Trophoblast cell (in vitro differentiated cells and primary cell): ENCODE measurements around the gene PPP2R2D.

Source experiments
- DNase-seq, 2 donors: peaks; one replicate each; pipeline ENCODE4 v3.0.0-alpha.2; 2016
- H2AFZ ChIP-seq: 2 replicates; pipeline ENCODE4 v1.6.1; 2013; ENCODE audit warnings: low read length, moderate library complexity, mild to moderate bottlenecking; ENCODE audit not compliant: insufficient read depth, poor library complexity
- H2AK5ac ChIP-seq: 2 replicates; pipeline ENCODE4 v1.6.1; 2013; ENCODE audit warnings: mild to moderate bottlenecking, low read length
- H2BK120ac ChIP-seq: 2 replicates; pipeline ENCODE4 v1.6.1; 2013; ENCODE audit warnings: low read length, mild to moderate bottlenecking, moderate library complexity; ENCODE audit not compliant: insufficient read depth, poor library complexity
- H2BK12ac ChIP-seq: 2 replicates; pipeline ENCODE4 v1.6.1; 2013; ENCODE audit warnings: mild to moderate bottlenecking, low read length, moderate library complexity
- H2BK5ac ChIP-seq: 2 replicates; pipeline ENCODE4 v1.6.1; 2013; ENCODE audit warnings: low read length, low read depth, moderate library complexity, mild to moderate bottlenecking; ENCODE audit not compliant: poor library complexity
- H3K14ac ChIP-seq: 2 replicates; pipeline ENCODE4 v1.6.1; 2013; ENCODE audit warnings: mild to moderate bottlenecking, low read length
- H3K18ac ChIP-seq: 2 replicates; pipeline ENCODE4 v1.6.1; 2013; ENCODE audit warnings: mild to moderate bottlenecking, low read length
- H3K23ac ChIP-seq: 2 replicates; pipeline ENCODE4 v1.6.1; 2013; ENCODE audit warnings: low read length
- H3K27ac ChIP-seq: 2 replicates; pipeline ENCODE4 v1.5.1; 2013; ENCODE audit warnings: low read depth, mild to moderate bottlenecking, inconsistent platforms, low read length, moderate library complexity
- H3K27me3 ChIP-seq: 2 replicates; pipeline ENCODE4 v1.6.1; 2013; ENCODE audit warnings: inconsistent platforms, mild to moderate bottlenecking, low read length, moderate library complexity; ENCODE audit not compliant: insufficient read depth
- H3K36me3 ChIP-seq, 2 experiments: 1 replicate in 1 of 2; 2 replicates in 1 of 2; pipeline ENCODE4 v1.6.1; 2013; ENCODE audit warnings: low read length in 2 of 2, mild to moderate bottlenecking in 2 of 2, moderate library complexity in 1 of 2; ENCODE audit not compliant: insufficient read depth in 2 of 2, control insufficient read depth in 1 of 2
- H3K4ac ChIP-seq: 2 replicates; pipeline ENCODE4 v1.6.1; 2013; ENCODE audit warnings: low read depth, mild to moderate bottlenecking, low read length, moderate library complexity
- H3K4me1 ChIP-seq, 2 experiments: 1 replicate in 1 of 2; 2 replicates in 1 of 2; pipeline ENCODE4 v1.6.1; 2013; ENCODE audit warnings: low read length in 2 of 2, mild to moderate bottlenecking in 2 of 2, moderate library complexity in 1 of 2; ENCODE audit not compliant: insufficient read depth in 2 of 2, control insufficient read depth in 1 of 2
- H3K4me2 ChIP-seq: 2 replicates; pipeline ENCODE4 v1.6.1; 2013; ENCODE audit warnings: inconsistent platforms, mild to moderate bottlenecking, low read length, moderate library complexity
- H3K4me3 ChIP-seq: 2 replicates; pipeline ENCODE4 v1.5.1; 2013; ENCODE audit warnings: mild to moderate bottlenecking, low read depth, low read length, inconsistent platforms
- H3K79me1 ChIP-seq: one replicate; pipeline ENCODE4 v1.6.1; 2013; ENCODE audit warnings: low read length
- H3K79me2 ChIP-seq: 2 replicates; pipeline ENCODE4 v1.6.1; 2013; ENCODE audit warnings: low read length, mild to moderate bottlenecking; ENCODE audit not compliant: control insufficient read depth, insufficient read depth, poor library complexity
- H3K9ac ChIP-seq: 2 replicates; pipeline ENCODE4 v1.6.1; 2013; ENCODE audit warnings: mild to moderate bottlenecking, low read length
- H3K9me3 ChIP-seq: 2 replicates; pipeline ENCODE4 v1.6.1; 2013; ENCODE audit warnings: low read depth, mild to moderate bottlenecking, control low read depth, inconsistent platforms, low read length; ENCODE audit not compliant: insufficient read depth
- H4K12ac ChIP-seq: 2 replicates; pipeline ENCODE4 v1.6.1; 2013; ENCODE audit warnings: low read depth, mild to moderate bottlenecking, low read length, moderate library complexity
- H4K8ac ChIP-seq: 2 replicates; pipeline ENCODE4 v1.6.1; 2013; ENCODE audit warnings: low read depth, mild to moderate bottlenecking, low read length, moderate library complexity
- H4K91ac ChIP-seq: one replicate; pipeline ENCODE4 v1.6.1; 2013; ENCODE audit warnings: low read depth, mild to moderate bottlenecking, low read length, moderate library complexity
- WGBS: extraction: QIAGEN DNeasy Blood & Tissue Kit; methylation state at CpG from one replicate; pipeline ENCODE4 v1.1.7; 2013; ENCODE audit warnings: missing lambda C conversion rate; ENCODE audit not compliant: insufficient read length, insufficient coverage; ENCODE audit errors: extremely low coverage; 5-methylcytosine and 5-hydroxymethylcytosine counted together

The PPP2R2D gene

GRCh38 chr10:131971591-131971990 lies 70.8 kb downstream of the PPP2R2D start:
- H4K8ac ChIP-seq, result no peak overlapping the region
- no CpG with 5 or more reads among the region's 7 CpGs for WGBS
- H3K18ac ChIP-seq, result no peak overlapping the region
- no peak overlapping the region for H2BK12ac ChIP-seq
- no peak overlapping the region for H2BK5ac ChIP-seq
- H3K9me3 ChIP-seq, result no peaks in the 10 kb centered on the region
- H3K27ac ChIP-seq, result no peak overlapping the region
- H3K27me3 ChIP-seq, result no peaks in the 10 kb centered on the region
- no peak overlapping the region for H3K23ac ChIP-seq
- H2AFZ ChIP-seq, result no peak overlapping the region
- peaks cover 38 to 47% of the 10 kb centered on the region in 2 experiments for H3K36me3 ChIP-seq
- H4K91ac ChIP-seq, result no peak overlapping the region
- H3K14ac ChIP-seq, result no peak overlapping the region
- no peak overlapping the region for H3K9ac ChIP-seq
- no peaks in the 10 kb centered on the region for H3K79me2 ChIP-seq
- H3K4me2 ChIP-seq, result no peak overlapping the region
- H2BK120ac ChIP-seq, result no peak overlapping the region
- no peak overlapping the region for H3K4me3 ChIP-seq
- no peak overlapping the region for H3K4ac ChIP-seq
- DNase-seq, result no peak
- H2AK5ac ChIP-seq, result no peak overlapping the region
- H3K79me1 ChIP-seq, result no peaks in the 10 kb centered on the region
- no peak overlapping the region for H4K12ac ChIP-seq
- peaks cover 5 to 6% of the 10 kb centered on the region in 2 experiments for H3K4me1 ChIP-seq

GRCh38 chr10:131972474-131973071 lies 71.8 kb downstream of the PPP2R2D start:
- Histone ChIP-seq H3K27me3 (no peaks in the 10 kb centered on the region), H2BK5ac (no peak overlapping the region), H3K9ac (no peak overlapping the region), H4K8ac (no peak overlapping the region), H3K23ac (no peak overlapping the region), H3K9me3 (no peaks in the 10 kb centered on the region), H2AFZ (no peak overlapping the region), H3K4me3 (no peak overlapping the region), H2AK5ac (no peak overlapping the region), H3K79me1 (no peaks in the 10 kb centered on the region), H4K91ac (no peak overlapping the region), H3K18ac (no peak overlapping the region), H3K36me3 (peaks cover 39 to 47% of the 10 kb centered on the region in 2 experiments), H4K12ac (no peak overlapping the region), H3K27ac (no peak overlapping the region), H2BK12ac (no peak overlapping the region), H3K4me1 (peaks cover 5 to 6% of the 10 kb centered on the region in 2 experiments), H3K14ac (no peak overlapping the region), H3K79me2 (no peaks in the 10 kb centered on the region), H2BK120ac (no peak overlapping the region), H3K4ac (no peak overlapping the region), H3K4me2 (no peak overlapping the region)
- WGBS, result no CpG with 5 or more reads among the region's 11 CpGs
- DNase-seq, result no peak

- H3K4ac ChIP-seq, result no peak overlapping the region
- H4K91ac ChIP-seq, result no peak overlapping the region
- H3K4me3 ChIP-seq, result no peak overlapping the region
- no peaks in the 10 kb centered on the region for H3K9me3 ChIP-seq
- H4K12ac ChIP-seq, result no peak overlapping the region
- no peaks in the 10 kb centered on the region for H3K79me1 ChIP-seq
- no peak overlapping the region for H2AK5ac ChIP-seq
- no peak overlapping the region for H3K9ac ChIP-seq
- peaks cover 39 to 49% of the 10 kb centered on the region in 2 experiments for H3K36me3 ChIP-seq
- no peak overlapping the region for H3K27ac ChIP-seq
- H2AFZ ChIP-seq, result no peak overlapping the region
- no peaks in the 10 kb centered on the region for H3K27me3 ChIP-seq
- H2BK5ac ChIP-seq, result no peak overlapping the region
- no peak overlapping the region for H2BK120ac ChIP-seq
- WGBS, result no CpG with 5 or more reads among the region's 34 CpGs
- peaks cover 5 to 6% of the 10 kb centered on the region in 2 experiments for H3K4me1 ChIP-seq
- no peak overlapping the region for H4K8ac ChIP-seq
- H3K18ac ChIP-seq, result no peak overlapping the region
- no peak for DNase-seq
- no peak overlapping the region for H3K14ac ChIP-seq
- no peak overlapping the region for H3K4me2 ChIP-seq
- no peak overlapping the region for H3K23ac ChIP-seq
- H3K79me2 ChIP-seq, result no peaks in the 10 kb centered on the region
- H2BK12ac ChIP-seq, result no peak overlapping the region
Measured at GRCh38 chr10:131973160-131973951, 72.5 kb downstream of the PPP2R2D start.

GRCh38 chr10:131974034-131974817 lies 73.4 kb downstream of the PPP2R2D start:
- Histone ChIP-seq H3K9me3 (no peaks in the 10 kb centered on the region), H3K36me3 (peaks cover 33 to 44% of the 10 kb centered on the region in 2 experiments), H2BK120ac (no peak overlapping the region), H4K12ac (no peak overlapping the region), H4K8ac (no peak overlapping the region), H3K14ac (no peak overlapping the region), H2BK12ac (no peak overlapping the region), H2AK5ac (no peak overlapping the region), H3K27me3 (no peaks in the 10 kb centered on the region), H4K91ac (no peak overlapping the region), H3K4me2 (no peak overlapping the region), H3K27ac (no peak overlapping the region), H3K4ac (no peak overlapping the region), H2AFZ (no peak overlapping the region), H3K23ac (no peak overlapping the region), H3K79me1 (no peaks in the 10 kb centered on the region), H3K18ac (no peak overlapping the region), H3K4me3 (no peak overlapping the region), H3K79me2 (no peaks in the 10 kb centered on the region), H2BK5ac (no peak overlapping the region), H3K4me1 (peaks cover 9 to 13% of the 10 kb centered on the region in 2 experiments), H3K9ac (no peak overlapping the region)
- WGBS, result no CpG with 5 or more reads among the region's 14 CpGs
- no peak for DNase-seq
